ENCODE results near the gene ANGPTL4. TPM values are rescaled to one million over a fixed set of nuclear protein-coding genes. Genes with fewer than 3 reads are reported as not detected.

ANGPTL4 gene
- total RNA-seq, 1 donor from 2014 or later: not detected

DNA sequence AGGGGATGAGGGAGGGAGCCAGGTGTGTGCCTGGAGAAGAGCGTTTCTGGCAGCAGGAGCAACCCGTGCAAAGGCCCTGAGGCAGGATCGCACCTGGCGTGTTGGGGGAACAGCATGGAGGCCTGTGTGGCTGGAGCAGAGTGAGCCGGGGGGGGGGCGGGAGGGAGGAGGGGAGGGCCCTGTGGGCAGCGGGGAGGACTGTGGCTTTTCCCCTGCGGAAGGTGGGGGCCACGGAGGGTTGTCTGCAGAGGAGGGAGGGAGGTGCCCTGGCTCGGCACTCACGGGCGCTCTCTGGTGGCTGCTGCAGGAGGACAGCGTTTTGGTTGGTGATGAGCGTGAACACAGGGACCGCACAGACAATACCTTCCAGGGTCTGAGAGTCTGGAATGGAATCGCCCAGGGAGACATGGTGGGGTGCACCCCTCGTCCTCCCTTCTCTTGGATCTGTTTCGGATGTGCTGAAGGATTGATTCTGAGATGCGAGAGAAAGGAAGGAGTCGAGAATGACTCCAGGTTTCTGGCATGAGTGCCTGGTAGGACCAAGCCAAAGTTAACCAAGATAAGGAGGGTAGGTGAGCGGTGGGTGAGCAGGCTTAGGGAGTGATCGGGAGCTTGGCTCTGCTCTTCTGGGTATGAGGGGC lies 32.7 kb downstream of the ANGPTL4 start:
- no peak overlapping the region for H3K4me3 ChIP-seq
- Mint-ChIP-seq H3K36me3 (peaks cover 4% of the 10 kb centered on the region), H3K9me3 (no peaks in the 10 kb centered on the region), H3K4me1 (peaks cover 15% of the 10 kb centered on the region), H3K27ac (peak overlapping the region; percentile 24), H3K4me3 (no peak overlapping the region), H3K27me3 (ENCODE audit: insufficient read depth, low read depth) (peaks cover 8% of the 10 kb centered on the region)
- no peak overlapping the region for H2AFZ ChIP-seq (replicated peaks)
- no peak for TF ChIP-seq EZH2phosphoT487 (IDR thresholded peaks at IDR 0.05)
- TF ChIP-seq, protein P1, sequence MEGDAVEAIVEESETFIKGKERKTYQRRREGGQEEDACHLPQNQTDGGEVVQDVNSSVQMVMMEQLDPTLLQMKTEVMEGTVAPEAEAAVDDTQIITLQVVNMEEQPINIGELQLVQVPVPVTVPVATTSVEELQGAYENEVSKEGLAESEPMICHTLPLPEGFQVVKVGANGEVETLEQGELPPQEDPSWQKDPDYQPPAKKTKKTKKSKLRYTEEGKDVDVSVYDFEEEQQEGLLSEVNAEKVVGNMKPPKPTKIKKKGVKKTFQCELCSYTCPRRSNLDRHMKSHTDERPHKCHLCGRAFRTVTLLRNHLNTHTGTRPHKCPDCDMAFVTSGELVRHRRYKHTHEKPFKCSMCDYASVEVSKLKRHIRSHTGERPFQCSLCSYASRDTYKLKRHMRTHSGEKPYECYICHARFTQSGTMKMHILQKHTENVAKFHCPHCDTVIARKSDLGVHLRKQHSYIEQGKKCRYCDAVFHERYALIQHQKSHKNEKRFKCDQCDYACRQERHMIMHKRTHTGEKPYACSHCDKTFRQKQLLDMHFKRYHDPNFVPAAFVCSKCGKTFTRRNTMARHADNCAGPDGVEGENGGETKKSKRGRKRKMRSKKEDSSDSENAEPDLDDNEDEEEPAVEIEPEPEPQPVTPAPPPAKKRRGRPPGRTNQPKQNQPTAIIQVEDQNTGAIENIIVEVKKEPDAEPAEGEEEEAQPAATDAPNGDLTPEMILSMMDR (IDR thresholded peaks at IDR 0.05): peak; percentile 60
- H3K4me2 ChIP-seq: no peak overlapping the region
- DNase-seq (ENCODE audit: low spot score): peak; percentile 67
- H3K27ac ChIP-seq: no peak overlapping the region
- no peaks in the 10 kb centered on the region for H3K36me3 ChIP-seq
- peaks cover 58% of the 10 kb centered on the region for H4K20me1 ChIP-seq (ENCODE audit: low read depth)
- H3K27me3 ChIP-seq: no peaks in the 10 kb centered on the region
- H3K9me3 ChIP-seq (ENCODE audit: low read depth): no peaks in the 10 kb centered on the region
- no peaks in the 10 kb centered on the region for H3F3A ChIP-seq (ENCODE audit: low read depth)
- no peaks in the 10 kb centered on the region for H3K4me1 ChIP-seq
- peaks cover 76% of the 10 kb centered on the region for H3K79me2 ChIP-seq (ENCODE audit: low read depth)
- H3K9ac ChIP-seq: no peak overlapping the region

DNA sequence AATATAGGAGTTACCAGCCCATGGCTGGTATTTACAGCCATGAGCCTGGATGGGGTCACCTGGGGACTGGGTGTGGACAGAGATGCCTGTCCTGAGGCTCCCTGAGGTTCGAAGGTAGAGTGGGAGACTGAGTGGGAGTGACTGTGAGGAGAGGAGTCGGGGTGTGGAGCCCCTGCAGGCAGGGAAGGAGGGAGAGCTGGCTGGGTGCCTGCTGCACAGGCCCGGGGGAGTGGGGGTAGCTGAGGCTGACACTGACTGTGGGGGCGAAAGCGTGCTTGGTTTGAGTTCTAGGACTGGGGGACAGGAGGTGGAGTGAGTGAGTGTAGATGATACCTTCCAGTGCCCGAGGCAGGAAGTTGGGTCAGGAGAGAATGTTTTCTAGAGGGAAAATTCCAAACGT lies 33.3 kb downstream of the ANGPTL4 start:
- no peak overlapping the region for H3K4me3 Mint-ChIP-seq
- Histone ChIP-seq H3K4me1 (no peaks in the 10 kb centered on the region), H3K27me3 (no peaks in the 10 kb centered on the region), H3K27ac (no peak overlapping the region), H2AFZ (replicated peaks) (no peak overlapping the region), H3K9ac (no peak overlapping the region), H3K79me2 (ENCODE audit: low read depth) (peaks cover 70% of the 10 kb centered on the region), H3K4me2 (no peak overlapping the region), H3F3A (ENCODE audit: low read depth) (no peaks in the 10 kb centered on the region), H4K20me1 (ENCODE audit: low read depth) (peaks cover 53% of the 10 kb centered on the region), H3K9me3 (ENCODE audit: low read depth) (no peaks in the 10 kb centered on the region), H3K36me3 (no peaks in the 10 kb centered on the region), H3K4me3 (no peak overlapping the region)
- peaks cover 13% of the 10 kb centered on the region for H3K4me1 Mint-ChIP-seq
- H3K27me3 Mint-ChIP-seq (ENCODE audit: insufficient read depth, low read depth): peaks cover 8% of the 10 kb centered on the region
- H3K27ac Mint-ChIP-seq: no peak overlapping the region
- DNase-seq (ENCODE audit: low spot score): no peak
- peaks cover 8% of the 10 kb centered on the region for H3K36me3 Mint-ChIP-seq
- no peak for TF ChIP-seq EZH2phosphoT487 (IDR thresholded peaks at IDR 0.05)
- H3K9me3 Mint-ChIP-seq: no peaks in the 10 kb centered on the region

DNA sequence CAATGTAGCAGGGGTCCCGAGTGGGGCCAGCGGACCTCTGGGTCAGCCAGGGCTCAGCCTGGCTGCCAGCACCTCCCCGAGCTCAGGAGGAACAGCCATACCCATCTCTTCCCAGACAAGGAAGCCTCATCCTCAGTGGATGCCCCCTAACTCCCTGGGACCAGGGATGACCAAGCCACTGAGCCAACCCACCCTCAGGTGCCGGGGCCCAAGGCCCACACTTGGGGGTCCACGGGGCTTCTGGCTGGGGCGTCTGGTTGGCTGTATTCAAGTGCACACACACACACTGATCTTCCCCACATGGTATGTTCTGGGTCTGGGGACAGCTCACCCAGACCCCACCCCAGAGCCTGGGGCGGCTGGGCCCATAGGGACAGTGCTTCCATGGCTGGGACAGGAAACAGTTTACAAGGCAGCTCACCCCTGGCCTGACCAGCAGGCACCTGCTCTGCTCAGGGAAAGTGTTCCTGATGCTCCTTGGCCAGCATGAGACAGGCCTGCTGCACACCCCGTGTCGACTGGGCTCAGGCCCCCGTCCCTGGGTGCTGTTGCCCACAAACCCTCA lies 33.9 kb downstream of the ANGPTL4 start:
- H3K79me2 ChIP-seq (ENCODE audit: low read depth): peaks cover 64% of the 10 kb centered on the region
- H2AFZ ChIP-seq (replicated peaks): no peak overlapping the region
- TF ChIP-seq, protein P1 (IDR thresholded peaks at IDR 0.05): no peak
- TF ChIP-seq EZH2 (IDR thresholded peaks at IDR 0.05): no peak
- no peak for TF ChIP-seq EZH2phosphoT487 (IDR thresholded peaks at IDR 0.05)
- H3K4me1 Mint-ChIP-seq: peaks cover 13% of the 10 kb centered on the region
- H3K9ac ChIP-seq: no peak overlapping the region
- no peaks in the 10 kb centered on the region for H3K9me3 Mint-ChIP-seq
- H3K27me3 ChIP-seq: no peaks in the 10 kb centered on the region
- DNase-seq (ENCODE audit: low spot score): no peak
- no peak overlapping the region for H3K4me3 Mint-ChIP-seq
- H3K36me3 Mint-ChIP-seq: peaks cover 10% of the 10 kb centered on the region
- H3K27ac ChIP-seq: no peak overlapping the region
- peaks cover 51% of the 10 kb centered on the region for H4K20me1 ChIP-seq (ENCODE audit: low read depth)
- no peak overlapping the region for H3K4me3 ChIP-seq
- H3F3A ChIP-seq (ENCODE audit: low read depth): no peaks in the 10 kb centered on the region
- no peak overlapping the region for H3K27ac Mint-ChIP-seq
- peaks cover 8% of the 10 kb centered on the region for H3K27me3 Mint-ChIP-seq (ENCODE audit: insufficient read depth, low read depth)
- H3K9me3 ChIP-seq (ENCODE audit: low read depth): no peaks in the 10 kb centered on the region
- no peak overlapping the region for H3K4me2 ChIP-seq
- no peaks in the 10 kb centered on the region for H3K36me3 ChIP-seq
- H3K4me1 ChIP-seq: no peaks in the 10 kb centered on the region

DNA sequence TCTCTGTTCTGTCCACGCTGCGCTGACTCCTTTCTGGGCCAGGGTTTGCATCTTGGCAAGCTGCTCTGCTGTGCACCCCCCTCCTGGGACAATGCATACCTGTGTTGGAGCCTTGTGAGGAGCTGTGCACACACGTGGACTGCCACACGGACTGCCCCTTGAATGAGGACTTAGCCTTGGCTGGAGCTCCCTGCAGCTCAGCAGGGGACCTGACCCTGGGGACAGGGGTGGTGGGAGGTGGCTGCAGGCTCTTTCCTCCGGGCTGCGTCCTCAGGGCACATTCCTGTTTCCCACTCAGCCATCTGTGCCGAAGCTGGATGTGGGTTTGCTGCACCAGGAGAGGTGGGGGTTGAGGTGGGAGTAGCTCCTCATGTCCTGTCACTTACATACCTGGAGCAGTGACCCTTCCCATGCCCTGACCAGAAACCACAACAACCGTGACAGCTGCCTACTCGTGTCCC lies 34.4 kb downstream of the ANGPTL4 start:
- Histone ChIP-seq H3K27ac (no peak overlapping the region), H2AFZ (replicated peaks) (no peak overlapping the region), H3K79me2 (ENCODE audit: low read depth) (peaks cover 59% of the 10 kb centered on the region), H3K4me2 (no peak overlapping the region), H3K4me3 (no peak overlapping the region), H3K36me3 (no peaks in the 10 kb centered on the region), H3K9me3 (ENCODE audit: low read depth) (no peaks in the 10 kb centered on the region), H4K20me1 (ENCODE audit: low read depth) (peaks cover 46% of the 10 kb centered on the region), H3F3A (ENCODE audit: low read depth) (no peaks in the 10 kb centered on the region), H3K9ac (no peak overlapping the region), H3K27me3 (no peaks in the 10 kb centered on the region), H3K4me1 (no peaks in the 10 kb centered on the region)
- no peak overlapping the region for H3K4me3 Mint-ChIP-seq
- H3K4me1 Mint-ChIP-seq: peaks cover 11% of the 10 kb centered on the region
- DNase-seq (ENCODE audit: low spot score): no peak
- H3K27me3 Mint-ChIP-seq (ENCODE audit: insufficient read depth, low read depth): peaks cover 6% of the 10 kb centered on the region
- H3K36me3 Mint-ChIP-seq: peaks cover 10% of the 10 kb centered on the region
- H3K9me3 Mint-ChIP-seq: no peaks in the 10 kb centered on the region
- TF ChIP-seq EZH2 (IDR thresholded peaks at IDR 0.05) (no peak), EZH2phosphoT487 (IDR thresholded peaks at IDR 0.05) (no peak)
- TF ChIP-seq, protein P1 (IDR thresholded peaks at IDR 0.05): no peak
- H3K27ac Mint-ChIP-seq: no peak overlapping the region
